GM10847 (cell line): Measurements from ENCODE around the gene UACA.

Source experiments
- POLR2A ChIP-seq: IDR thresholded peaks from 2 replicates; pipeline ENCODE4 v1.6.1; 2011; ENCODE audit not compliant: insufficient read length; ENCODE audit errors: extremely low read depth

The UACA gene

DNA sequence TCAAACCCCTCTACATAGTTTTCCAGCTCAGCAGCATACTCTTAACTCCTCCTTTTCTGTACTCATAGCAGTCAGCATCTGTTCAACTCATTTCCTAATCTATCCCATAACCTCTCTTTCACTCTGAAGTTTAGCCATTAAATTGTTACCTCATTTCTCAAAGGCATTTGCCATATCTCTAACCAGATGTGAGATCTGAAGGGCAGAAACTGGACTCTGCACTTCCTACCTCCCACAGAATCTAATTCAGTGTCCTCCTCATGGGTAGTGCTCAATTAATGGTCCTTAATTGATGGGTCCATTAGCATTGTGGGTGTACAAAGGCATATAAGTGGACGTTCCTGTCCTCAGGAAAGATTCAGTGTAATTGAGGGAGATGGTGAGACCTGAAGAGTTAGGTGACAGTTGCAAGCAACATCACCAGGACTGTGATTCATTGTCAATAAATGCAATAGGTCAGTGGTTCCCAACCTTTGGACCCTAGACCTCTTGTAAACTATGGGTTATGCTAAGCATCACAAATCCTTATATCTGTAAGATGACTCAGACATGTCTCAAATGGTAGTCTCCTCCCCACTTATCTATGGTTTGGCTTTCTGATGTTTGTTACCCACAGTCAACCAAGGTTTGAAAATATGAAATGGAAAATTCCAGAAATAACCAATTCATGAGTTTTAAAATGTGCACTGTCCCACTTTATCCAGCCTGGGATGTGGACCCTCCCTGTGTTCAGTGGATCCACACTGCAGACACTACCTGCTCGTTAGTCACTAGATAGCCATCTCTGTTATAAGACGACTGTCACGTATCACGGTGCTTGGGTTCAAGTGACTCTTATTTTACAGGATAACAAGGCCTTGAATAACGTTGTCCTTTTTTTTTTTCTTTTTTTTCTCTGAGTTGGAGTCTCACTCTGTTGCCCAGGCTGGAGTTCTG is 25.0 kb upstream of the UACA start:
- no peak for TF ChIP-seq POLR2A

DNA sequence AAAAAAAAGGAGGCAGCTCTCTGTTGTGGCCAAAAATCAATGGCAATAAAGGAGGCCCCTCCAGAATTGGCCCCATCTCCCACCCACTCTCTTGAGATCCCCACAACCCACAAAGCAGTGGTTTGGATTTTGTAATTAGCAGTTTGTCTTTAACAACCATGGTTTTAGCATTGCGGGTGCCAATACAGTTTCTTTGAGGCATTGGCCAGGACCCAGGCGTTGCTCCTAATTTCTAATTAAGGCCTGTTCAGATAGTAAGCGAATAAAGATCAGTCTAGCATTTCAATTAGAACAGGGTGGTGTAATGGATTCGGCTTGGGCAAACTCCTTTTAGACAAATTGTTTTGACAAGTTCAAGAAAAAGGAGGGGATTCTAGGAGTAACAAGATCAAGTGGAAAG is 23.6 kb upstream of the UACA start:
- no peak for TF ChIP-seq POLR2A

DNA sequence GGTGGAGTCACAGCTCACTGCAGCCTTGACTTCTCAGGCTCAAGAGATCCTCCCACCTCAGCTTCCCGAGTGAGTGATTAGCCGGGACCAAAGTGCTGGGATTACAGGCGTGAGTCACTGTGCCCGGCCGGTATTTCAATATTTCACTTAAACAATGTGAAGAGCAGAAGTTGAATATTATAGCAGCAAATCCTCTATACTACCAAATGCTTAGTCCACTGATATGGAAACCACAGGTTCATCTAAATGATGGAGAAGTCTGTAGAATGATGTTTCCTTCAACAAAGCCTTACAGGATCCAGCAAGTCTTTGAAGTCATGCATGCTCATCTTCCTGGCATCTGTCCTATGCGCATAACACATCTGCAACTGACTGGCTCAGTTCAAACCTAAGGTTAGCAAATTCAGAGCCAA is 20.3 kb upstream of the UACA start:
- no peak for TF ChIP-seq POLR2A

DNA sequence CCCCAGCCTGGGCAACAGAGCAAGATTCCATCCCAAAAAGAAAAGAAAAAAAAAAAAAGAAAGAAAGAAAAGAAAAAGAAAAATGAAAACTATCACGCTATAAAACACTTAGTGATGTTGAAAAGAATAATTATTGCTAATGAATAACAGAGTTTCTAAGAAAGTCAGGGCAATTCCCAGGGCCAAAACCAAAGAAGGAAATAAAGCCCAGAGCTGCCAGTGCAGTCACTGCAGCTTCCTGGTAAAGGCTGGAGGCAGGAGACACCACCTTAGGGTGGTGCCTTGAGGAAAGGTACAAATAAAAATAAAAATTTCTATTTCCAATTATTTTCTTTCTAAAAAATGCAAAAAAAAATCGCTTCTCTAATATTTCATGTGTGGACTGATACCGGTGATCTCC is 19.7 kb upstream of the UACA start:
- no peak for TF ChIP-seq POLR2A

DNA sequence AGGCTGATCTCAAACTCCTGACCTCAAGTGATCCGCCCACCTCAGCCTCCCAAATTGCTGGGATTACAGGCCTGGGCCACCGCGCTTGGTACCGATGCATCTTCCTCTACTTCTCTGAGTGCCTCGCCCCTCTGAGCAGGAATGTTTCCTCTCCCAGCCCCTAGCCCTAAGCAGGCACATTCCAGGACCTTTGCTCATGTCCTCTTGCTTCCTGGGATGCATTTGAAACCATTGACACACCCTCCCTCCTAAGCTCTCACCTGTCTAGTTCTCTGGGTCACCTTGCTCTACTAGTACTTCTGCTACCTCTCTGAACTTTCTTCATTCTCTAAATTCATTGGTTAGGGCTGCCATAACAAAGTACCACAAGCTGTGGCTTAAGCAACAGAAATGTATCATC is 17.9 kb upstream of the UACA start:
- TF ChIP-seq POLR2A = no peak

DNA sequence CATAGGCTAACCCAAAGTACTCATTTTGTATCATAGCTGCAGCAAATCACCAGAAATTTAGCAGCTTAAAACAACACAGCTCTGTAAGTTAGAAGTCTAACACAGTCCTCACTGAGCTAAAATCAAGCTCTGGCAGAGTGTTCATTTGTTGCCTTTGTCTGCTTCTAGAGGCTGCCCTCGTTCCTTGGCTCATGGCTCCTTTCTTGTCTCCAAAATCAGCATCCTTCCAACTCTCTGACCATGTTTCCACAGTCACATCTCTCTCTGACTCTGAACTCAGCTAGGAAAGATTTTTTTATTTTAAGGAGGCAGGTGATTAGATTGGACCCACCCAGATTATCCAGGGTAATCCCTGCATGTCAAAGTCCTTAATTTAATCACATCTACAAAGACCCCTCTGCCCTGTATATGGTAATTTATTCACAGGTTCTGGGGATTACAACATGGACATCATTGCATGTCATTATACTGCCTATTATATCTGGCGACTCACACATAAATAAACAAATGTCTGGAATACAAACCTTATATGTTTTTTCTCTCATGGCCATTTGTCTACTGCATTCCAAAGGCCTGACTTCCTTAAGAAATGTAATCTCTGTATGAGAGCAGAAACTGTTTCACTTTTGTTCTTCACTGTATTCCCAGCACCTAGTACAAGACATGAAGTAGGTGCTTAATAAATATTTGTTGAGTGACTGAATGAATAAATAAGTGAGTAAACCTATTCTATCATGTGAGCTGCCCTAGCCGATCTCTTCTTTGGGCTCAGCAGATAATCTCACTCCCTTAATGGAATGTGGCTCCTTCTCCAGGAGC is 15.1 kb upstream of the UACA start:
- no peak for TF ChIP-seq POLR2A

DNA sequence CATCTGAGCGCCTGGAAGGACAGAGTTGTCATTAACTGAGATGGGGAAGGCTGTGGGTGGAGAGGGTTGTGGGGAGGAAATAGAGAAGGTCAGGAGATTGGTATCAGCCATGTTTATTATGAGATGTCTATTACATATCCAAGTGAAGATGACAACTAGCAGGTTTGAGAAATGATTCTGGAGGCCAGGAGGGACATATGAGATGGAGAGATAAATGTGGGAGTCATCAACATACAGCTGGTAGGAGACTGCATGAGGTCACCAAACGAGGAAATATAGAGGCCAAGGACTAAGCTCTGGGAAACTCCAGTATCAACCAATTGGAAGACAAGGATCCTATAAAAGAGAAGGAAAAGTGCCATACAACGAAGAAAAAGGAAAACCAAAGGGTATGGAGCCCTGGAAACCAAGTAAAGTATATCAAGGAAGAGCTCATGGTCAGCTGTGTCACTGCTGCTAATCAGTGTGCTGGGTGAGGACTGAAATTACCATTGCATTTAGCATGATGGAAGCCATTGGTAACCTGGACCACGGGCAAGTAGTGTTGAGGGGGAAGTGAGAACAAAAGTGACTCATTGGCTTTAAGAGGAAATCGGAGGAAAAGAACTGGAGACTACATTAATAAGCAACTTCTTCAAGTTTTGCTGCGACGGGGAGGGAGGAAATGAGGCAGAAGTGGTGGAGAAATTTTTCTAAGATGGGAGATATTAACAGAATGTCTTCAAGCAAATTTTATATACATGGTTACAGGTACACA is 14.0 kb upstream of the UACA start:
- TF ChIP-seq POLR2A = no peak

DNA sequence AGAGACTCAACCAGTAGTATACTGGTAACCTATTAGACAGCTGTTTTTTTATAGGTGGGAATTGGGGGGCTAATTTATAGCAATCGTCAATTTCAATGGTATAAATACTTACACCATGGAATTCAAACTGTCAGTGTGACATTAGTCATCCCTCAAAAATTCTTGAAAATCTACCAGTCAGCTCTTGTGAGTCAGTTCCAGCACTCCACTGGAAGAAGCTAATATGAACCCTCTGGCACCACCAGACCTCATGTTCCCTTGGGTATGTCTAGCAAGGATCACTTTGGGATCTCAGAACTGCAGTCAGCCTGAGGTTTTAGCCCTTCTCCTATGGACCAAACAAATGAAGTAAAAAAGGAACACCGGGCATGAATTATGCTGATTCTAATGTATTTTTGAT is 11.8 kb upstream of the UACA start:
- TF ChIP-seq POLR2A = no peak

DNA sequence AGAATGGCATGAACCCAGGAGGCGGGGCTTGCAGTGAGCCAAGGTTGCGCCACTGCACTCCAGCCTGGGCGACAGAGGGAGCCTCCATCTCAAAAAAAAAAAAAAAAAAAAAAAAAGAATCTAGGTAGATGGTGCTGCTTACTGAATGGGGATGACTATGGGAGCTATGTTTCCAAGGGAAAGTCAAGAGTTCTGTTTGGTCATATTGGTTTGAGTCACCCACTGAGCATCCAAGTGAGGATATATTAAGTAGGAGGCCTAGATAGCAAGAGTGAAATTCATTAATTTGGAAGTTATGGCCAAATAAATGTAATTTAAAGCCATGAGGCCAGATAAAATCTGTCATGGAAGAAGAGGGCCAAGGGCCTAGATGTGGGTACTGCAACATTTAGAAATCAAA is 9.0 kb upstream of the UACA start:
- no peak for TF ChIP-seq POLR2A

DNA sequence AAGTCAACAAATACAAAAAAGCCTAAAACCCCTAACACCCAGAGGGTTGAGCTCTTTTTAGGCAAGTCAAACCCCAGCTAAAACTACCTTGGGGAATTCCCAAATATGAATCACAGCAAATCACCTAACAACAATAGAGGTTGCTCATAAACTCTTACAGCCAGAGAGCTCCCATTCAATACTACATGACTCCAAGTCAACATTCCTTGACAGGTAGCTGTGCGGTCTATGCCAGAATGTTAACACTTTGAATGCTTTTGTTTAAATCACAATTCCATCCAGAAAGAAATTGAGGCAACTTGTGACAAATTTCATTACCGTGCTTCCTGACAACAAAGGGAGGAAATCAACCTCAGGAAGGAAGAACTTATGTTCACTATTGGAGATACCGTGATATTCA is 7.5 kb upstream of the UACA start:
- TF ChIP-seq POLR2A = no peak

DNA sequence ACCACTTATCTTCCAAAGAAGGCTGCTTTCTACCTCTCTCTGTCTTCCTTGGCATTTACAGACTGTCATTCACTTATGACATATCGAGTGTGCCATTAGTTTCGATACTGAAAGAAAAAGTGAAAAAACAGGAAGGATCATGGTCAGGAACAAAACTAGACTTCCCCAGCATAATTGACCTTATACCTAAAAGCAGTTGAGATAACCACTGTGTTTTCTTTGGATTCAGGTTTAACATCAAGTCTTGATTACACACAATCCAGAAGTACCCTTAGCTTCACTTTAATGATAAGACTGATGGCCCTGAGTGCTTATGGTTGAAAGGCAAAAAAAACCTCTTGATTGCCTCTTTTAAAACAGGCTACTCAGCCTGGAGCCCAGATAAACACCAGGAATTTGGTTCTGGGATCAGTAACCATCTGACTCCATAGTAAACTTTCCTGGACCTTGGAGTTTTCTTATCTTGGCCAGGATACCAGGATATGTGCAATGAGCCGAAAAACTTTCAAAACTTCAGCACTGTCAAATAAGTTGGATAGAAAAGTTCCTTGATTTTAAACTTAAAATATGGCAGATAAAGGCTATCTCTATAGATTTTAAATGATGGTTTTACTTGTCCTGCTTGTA is 5.0 kb upstream of the UACA start:
- TF ChIP-seq POLR2A = no peak

DNA sequence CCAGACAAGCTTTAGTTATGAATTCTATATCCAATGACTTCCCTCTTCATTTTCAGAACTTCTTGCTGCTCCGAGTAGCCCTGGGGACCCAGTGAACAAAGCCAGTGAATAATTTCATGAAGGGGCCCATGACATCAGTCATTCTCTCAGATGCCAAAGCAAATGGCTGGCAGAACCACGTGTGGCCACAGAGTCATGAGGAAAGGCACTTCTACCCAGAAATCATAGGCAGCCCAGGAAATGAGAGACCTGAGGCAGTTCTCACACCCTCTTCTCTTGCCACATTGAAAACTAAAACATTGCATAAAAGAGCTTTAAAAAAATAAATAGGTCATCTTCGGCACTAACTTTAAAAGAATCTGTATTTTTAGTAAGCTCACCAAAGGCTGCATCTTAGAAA is 4.3 kb upstream of the UACA start:
- no peak for TF ChIP-seq POLR2A

DNA sequence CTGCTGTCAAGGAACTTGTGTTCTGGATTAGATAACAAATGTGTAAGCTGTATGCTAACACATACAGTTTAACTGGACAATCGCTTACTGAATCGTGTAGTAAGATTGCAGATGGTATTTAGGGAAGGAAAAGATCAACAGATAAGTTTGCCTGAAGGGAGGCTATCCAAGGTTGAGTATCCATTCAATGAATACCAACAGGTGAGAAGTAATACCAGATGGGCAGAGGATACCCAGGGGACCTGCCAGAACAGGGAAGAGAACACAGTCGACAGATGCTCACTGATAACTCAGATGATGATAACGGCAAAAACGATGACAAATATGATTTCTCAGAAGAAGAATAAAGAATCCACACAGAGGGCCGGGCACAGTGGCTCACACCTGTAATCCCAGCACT is 3.2 kb upstream of the UACA start:
- no peak for TF ChIP-seq POLR2A

DNA sequence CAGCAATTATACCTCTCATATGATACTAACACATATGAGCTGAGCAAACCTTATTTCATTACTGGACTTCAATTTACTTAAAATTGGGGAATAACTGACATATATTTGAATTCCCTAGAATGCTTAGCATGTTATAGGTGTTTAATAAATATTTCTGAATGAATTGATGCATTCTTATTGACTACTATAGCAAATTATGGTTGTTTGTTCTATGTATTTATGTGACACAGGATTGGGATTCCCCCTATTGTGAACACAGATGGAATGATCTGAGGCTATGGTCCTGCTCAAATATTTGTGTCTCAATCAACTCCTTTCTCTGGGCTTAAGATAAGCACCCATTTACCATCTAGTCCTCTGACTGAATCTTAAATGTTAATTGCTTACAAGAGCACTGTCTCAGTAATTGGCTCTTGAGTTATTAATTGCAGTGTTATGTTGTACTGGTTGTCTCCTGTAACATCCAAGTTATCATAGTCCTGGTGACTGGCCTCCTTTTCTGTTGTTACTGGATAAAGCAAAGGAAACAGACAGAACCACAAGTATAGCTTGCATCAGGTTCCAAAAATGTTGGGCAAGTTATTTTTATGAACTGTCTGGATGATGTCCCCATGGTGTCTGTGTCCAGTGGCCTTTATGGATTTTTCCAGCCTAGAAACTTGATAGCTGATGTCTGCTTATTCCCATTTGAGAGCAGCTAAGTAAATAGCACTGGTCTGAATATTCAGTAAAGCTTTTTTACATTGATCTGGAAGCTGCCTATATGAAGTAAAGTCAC is 2.3 kb upstream of the UACA start:
- TF ChIP-seq POLR2A = no peak
